WERI-Rb-1 (cell line): ENCODE data around the gene FAM53A.
A peak's percentile ranks its signal among the peaks of the same experiment; 100 is the strongest.

Source experiments
- DNase-seq: peaks from one replicate; pipeline ENCODE4 v3.0.0-alpha.2; 2020
- H3K27ac ChIP-seq: fragments of 250-450 bp; sonication (Bioruptor Pico); 2 replicates; pipeline ENCODE4 v1.5.1; 2020; ENCODE audit warnings: mild to moderate bottlenecking, moderate library complexity
- H3K27me3 ChIP-seq: fragments of 250-450 bp; sonication (Bioruptor Pico); 2 replicates; pipeline ENCODE4 v1.5.1; 2021; ENCODE audit warnings: mild to moderate bottlenecking, low read depth, moderate library complexity; ENCODE audit not compliant: insufficient read depth, severe bottlenecking
- H3K36me3 ChIP-seq: fragments of 250-450 bp; sonication (Bioruptor Pico); 2 replicates; pipeline ENCODE4 v1.5.1; 2020; ENCODE audit warnings: mild to moderate bottlenecking, moderate library complexity
- H3K4me3 ChIP-seq: 2 replicates; pipeline ENCODE4 v1.5.1; 2011; ENCODE audit warnings: low read depth, mild to moderate bottlenecking, control low read depth, low read length
- H3K9me3 ChIP-seq: fragments of 250-450 bp; sonication (Bioruptor Pico); 2 replicates; pipeline ENCODE4 v1.5.1; 2021; ENCODE audit warnings: mild to moderate bottlenecking, moderate library complexity; ENCODE audit not compliant: severe bottlenecking
- TF ChIP-seq, protein P1 (sequence below): IDR thresholded peaks from 2 replicates; pipeline ENCODE4 v1.5.1; 2011; ENCODE audit warnings: low read depth, mild to moderate bottlenecking, control low read depth, inconsistent platforms, low read length

Gene FAM53A

DNA sequence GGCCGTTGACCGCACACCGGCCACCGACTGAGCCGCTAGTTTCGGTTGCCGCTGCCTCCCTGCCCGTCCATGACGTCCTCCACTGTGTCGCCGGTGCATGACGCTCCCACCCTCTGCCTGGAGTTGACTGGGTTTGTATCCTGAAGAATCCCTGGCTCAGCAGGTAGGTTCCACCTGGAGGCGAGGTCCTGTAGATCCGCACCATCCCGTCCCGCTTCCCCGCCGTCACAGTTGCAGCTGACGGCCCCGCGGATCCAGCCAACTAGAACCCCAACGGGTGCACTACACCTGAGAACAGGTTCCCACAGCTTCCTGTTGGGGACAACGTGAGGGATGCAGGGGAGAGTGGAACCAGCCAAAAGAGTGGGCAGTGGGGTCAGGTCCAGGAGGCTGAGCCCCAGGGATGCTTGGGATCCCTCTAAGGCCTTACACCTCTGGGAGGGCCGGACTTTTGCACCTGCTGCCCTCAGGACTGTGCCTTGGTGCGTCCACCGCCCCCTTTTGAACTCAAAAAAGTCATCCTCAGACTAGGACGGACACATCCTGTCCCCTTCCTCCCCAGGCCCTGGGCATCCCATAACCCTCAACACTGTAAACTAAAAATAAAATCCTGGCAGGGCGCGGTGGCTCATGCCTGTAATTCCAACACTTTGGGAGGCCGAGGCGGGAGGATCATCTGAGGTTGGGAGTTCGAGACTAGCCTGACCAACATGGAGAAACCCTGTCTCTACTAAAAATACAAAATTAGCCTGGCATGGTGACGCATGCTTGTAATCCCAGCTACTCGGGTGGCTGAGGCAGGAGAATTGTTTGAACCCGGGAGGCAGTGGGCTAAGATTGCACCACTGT lies 29.1 kb upstream of the FAM53A start:
- DNase-seq: no peak
- Histone ChIP-seq H3K9me3 (no peaks in the 10 kb centered on the region), H3K4me3 (peak overlapping the region; percentile 71), H3K27me3 (no peaks in the 10 kb centered on the region), H3K27ac (peak overlapping the region; percentile 100), H3K36me3 (peaks cover 74% of the 10 kb centered on the region)
- TF ChIP-seq, protein P1, sequence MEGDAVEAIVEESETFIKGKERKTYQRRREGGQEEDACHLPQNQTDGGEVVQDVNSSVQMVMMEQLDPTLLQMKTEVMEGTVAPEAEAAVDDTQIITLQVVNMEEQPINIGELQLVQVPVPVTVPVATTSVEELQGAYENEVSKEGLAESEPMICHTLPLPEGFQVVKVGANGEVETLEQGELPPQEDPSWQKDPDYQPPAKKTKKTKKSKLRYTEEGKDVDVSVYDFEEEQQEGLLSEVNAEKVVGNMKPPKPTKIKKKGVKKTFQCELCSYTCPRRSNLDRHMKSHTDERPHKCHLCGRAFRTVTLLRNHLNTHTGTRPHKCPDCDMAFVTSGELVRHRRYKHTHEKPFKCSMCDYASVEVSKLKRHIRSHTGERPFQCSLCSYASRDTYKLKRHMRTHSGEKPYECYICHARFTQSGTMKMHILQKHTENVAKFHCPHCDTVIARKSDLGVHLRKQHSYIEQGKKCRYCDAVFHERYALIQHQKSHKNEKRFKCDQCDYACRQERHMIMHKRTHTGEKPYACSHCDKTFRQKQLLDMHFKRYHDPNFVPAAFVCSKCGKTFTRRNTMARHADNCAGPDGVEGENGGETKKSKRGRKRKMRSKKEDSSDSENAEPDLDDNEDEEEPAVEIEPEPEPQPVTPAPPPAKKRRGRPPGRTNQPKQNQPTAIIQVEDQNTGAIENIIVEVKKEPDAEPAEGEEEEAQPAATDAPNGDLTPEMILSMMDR: no peak

DNA sequence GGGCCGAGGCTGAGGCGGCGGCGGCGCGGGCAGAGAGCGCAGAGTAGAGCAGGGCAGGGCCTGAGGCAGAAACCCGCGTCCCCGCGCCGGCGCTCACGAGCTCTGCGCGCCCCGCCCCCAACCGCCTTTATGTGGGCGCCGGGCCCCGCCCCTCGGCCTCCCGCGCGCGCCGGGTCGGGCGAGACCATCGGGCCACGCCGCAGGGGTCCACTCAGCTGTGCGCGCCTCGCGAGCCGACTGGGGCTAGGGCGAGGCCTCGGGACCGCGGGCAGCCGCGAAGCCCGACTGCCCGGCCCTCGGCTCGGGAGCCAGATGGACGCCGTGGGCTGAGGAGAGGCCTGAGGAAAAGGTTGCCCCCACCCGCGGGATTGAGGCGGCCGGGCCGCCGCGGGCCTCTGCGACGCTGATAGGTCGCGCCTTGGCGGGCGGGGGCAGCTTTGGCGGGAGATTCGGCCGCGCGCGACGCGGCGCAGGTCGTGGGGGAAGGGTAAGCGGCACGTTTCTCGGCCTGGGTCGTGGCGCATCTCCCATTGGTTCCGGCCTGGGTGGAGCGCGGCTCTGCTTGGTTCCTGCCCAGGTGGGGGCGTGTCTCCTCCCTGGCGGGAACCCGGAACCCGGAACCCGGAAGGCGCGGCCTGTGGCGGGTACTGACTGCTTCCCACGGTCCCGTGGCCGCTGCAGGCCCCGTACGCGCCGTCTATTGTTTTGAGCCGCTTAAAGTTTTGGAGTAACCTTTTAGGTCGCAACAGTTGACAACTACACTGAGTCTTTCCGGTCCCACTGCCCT lies 28.3 kb upstream of the FAM53A start, which contains the start of gene SLBP:
SLBP (minus strand) TSS at position 104 of the 787 bp plus-strand sequence. CDS start 131 bp downstream, outside the sequence.
- TF ChIP-seq, protein P1: no peak
- H3K4me3 ChIP-seq: peak within 1 kb of the TSS; percentile 91
- peak within 1 kb of the TSS; percentile 100 for H3K27ac ChIP-seq
- no peaks in the 10 kb centered on the region for H3K9me3 ChIP-seq
- no peaks in the 10 kb centered on the region for H3K27me3 ChIP-seq
- H3K36me3 ChIP-seq: peaks cover 76% of the 10 kb centered on the region
- peak; percentile 99 for DNase-seq

DNA sequence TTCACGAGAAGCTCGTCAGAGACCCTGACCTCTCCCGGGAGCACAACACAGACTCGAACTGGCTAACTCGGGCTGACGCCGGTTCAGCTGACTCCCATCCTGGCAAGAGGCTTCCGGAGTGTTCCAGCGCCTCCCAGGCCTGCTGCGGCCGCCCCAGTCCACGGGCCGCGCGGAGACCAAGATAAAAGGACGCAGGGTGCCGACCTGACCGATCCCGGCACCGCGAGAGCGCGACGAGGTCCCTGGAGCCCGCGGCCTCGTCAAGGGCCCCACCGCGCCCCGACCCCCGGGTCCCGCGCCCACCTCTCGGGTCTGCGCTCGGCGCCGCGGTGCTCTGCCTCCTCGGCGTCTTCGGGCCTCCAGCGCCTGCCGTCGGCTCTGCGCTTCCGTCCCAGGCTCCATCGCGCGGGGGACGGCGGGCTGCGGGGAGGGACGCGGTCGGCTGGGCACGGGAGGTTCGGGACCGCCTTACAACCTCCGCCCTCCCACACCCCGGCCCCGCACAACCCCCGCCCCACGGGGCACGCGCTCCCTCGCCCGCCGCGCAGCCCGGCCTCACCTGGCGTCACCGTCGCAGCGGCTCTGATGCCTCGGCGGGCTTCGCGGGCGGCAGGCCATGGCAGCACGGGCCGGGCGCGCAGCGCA lies 27.6 kb upstream of the FAM53A start:
- no peaks in the 10 kb centered on the region for H3K9me3 ChIP-seq
- H3K27me3 ChIP-seq: no peaks in the 10 kb centered on the region
- TF ChIP-seq, protein P1: no peak
- H3K36me3 ChIP-seq: peaks cover 75% of the 10 kb centered on the region
- DNase-seq: no peak
- peak overlapping the region; percentile 91 for H3K4me3 ChIP-seq
- peak overlapping the region; percentile 100 for H3K27ac ChIP-seq

DNA sequence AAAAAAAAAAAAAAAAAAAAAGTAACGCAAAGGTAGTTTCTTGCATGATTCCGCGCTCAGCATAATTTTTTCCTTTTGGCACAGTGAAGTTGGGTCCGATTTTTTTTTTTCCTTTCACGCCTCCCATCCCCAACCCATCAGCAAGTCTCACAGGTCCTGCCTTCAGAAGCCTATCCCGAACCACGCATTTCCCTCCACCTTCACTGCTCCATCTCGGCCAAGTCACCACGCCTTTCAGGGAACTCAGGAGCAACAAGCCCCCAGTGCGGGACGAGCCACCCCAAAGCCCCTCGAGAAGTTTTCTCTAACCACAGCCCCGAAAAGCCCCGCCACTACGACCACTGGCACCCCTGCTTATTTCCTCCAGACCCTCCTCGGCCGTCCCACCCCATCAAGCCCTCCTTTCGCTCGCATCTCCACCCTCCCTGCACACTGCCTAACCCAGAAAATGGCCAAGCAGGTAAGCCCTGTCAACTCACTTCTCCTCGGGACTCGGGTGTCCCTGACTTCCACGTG lies 27.0 kb upstream of the FAM53A start:
- Histone ChIP-seq H3K36me3 (peaks cover 75% of the 10 kb centered on the region), H3K4me3 (peak overlapping the region; percentile 91), H3K27ac (peak overlapping the region; percentile 100), H3K9me3 (no peaks in the 10 kb centered on the region), H3K27me3 (no peaks in the 10 kb centered on the region)
- no peak for DNase-seq
- TF ChIP-seq, protein P1: no peak

DNA sequence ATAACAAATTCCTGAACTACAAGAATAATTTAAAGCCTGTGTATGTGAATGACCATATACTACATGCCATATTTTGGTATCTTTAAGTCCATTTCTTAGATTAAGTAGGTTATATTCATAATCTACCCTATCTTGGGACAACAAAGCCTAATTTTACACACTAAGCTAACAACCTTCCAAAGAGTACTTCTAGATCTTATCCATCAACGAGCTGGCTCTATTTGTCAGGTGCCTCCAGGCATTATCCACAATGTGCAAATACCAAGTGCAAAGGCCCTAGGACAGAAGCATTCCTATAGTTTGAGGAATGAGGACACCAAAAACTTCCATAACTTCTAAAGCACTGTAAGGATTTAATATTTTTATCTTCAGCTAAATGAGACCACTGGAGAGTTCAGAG lies 24.5 kb upstream of the FAM53A start:
- no peaks in the 10 kb centered on the region for H3K27me3 ChIP-seq
- DNase-seq: no peak
- H3K36me3 ChIP-seq: peaks cover 77% of the 10 kb centered on the region
- TF ChIP-seq, protein P1: no peak
- H3K4me3 ChIP-seq: no peak overlapping the region
- no peaks in the 10 kb centered on the region for H3K9me3 ChIP-seq
- no peak overlapping the region for H3K27ac ChIP-seq
